HG02571 (cell line): Measurements from ENCODE around the gene MEF2A.

Experiments
- ATAC-seq: cut with Tn5 transposase; IDR thresholded peaks from one replicate; pipeline ENCODE4 v1.9.1; 2021; ENCODE audit warnings: mild to moderate bottlenecking, moderate library complexity; ENCODE audit not compliant: unreplicated experiment

Gene MEF2A

DNA sequence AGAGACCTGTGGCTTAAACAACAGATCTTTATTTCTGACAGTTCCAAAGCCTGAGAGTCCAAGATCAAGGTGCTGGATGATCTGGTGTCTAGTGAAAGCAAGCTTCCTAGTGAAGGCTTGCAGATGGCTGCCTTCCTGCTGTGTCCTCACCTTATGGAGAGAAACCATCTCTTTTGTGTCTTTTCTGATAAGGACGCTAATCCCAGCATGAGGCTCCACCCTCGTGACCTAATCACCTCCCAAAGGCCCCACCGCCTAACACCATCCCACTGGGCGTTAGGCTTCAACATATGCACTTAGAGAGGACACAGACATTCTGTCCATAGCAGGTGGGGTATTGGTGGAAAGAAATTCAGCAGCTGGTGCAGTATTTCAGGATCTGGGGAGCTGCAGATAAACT is 187.3 kb downstream of the MEF2A start:
- no peak for ATAC-seq

DNA sequence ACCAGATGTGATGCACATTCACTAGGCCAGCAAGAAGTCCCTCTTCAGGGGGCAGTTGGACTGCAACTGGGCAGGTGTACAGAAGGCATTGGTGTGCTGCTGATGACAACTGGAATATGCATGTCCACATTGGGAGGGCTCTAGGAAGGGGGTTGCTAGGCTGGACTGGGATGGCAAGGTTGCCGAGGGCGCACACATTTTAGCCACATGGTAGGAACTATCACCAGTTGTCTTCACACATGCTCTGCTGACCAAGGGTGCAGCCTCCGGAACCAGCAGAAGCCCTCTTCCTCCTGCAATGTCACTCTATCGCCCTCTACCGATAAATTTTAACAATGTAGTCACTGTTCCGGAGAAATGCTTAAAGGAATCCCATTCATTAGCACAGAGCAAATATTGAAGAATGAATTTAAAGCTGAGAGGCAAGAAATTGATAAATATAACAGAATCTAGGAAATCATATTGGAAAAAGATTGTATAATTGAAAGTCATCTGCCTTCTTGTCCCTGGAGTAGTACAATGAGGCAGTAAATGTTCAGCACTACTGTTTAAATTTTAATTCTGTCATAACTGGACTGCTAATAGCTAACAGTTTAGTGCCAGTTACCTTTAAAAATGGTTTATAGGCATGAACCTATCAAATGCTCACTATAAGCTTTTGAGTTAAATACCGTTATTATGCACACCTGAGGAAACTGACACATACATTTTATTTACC is 190.1 kb downstream of the MEF2A start:
- peak; percentile 59 for ATAC-seq

DNA sequence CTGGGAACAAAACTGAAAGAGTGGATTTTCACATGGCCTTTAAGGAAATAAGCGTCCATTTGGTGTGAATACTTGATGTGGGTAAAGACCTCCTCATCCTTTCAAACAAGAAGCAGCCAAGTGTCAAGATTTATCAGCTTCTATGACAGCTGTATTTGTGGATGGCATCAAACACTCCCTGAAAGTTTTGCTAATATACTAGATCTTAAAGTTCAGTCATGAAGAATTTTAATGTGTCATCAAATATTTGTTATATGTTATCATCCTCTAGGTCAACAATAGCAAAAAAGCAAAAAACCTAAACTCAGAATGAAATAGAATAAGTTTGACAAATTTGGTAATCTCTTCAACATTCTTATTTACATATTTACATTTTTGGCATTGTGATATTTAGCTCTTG is 196.5 kb downstream of the MEF2A start:
- ATAC-seq, result no peak

DNA sequence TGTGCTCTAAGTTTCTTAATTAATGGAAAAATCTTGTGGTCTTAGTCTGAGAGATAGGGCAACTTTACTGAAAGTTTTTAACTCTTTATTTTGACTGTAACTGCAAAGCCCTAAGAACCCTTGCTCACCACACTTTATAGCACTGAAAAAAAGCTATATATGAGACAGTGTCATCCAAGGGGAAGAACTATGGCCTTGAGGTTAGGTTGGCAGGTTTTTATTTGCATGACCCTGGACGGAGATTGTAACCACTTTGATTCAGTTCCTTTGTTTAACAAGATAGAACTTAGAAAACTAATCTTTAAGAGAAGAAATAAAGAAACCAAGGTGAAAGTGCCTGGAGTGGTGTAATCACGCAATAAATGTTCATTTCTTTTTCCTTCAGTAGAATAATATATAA is 198.0 kb downstream of the MEF2A start:
- no peak for ATAC-seq

DNA sequence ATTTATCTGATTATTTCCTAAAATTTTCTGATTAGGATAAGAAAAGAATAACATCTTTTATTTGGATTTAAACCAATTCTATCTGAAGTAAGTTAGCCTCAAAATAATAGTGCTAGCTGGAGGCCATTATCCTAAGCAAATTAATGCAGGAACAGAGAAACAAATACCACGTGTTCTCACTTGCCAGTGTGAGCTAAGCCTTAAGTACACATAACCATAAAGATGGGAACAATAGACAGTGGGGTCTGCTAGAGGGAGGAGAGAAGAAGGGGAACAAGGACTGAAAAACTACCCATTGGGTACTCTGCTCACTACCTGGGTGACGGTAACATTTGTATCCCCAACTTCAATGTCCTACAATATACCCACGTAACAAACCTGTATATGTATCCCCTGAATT is 198.7 kb downstream of the MEF2A start:
- no peak for ATAC-seq
